Measurements from ENCODE around the gene PFDN2. TPM values are rescaled to one million over a fixed set of nuclear protein-coding genes. Genes with fewer than 3 reads are reported as not detected.

Gene PFDN2
- total and polyA plus RNA-seq, 4 experiments from 2014 or later = 40.8 to 89.1 (median 55.9) TPM

GRCh38 chr1:161095230-161095629 is 22.6 kb downstream of the PFDN2 start:
- Mint-ChIP-seq H3K4me1 (peaks cover 12 to 27% (median 21%) of the 10 kb centered on the region in 4 donors), H3K4me3 (no peak overlapping the region), H3K36me3 (peaks cover 9 to 20% of the 10 kb centered on the region in 2 donors), H3K27ac (peak overlapping the region in 4 of 7 donors; percentile 55 to 99 (median 68)), H3K27me3 (peaks cover 0 to 2% of the 10 kb centered on the region in 2 donors), H3K9me3 (peaks cover 0 to 19% (median 3%) of the 10 kb centered on the region in 8 donors)
- intact Hi-C loops (cut with micrococcal nuclease) = loop anchor here (5.0 kb wide), 2 partner anchors 258 to 368 kb away; no protein-coding TSS in a partner anchor
- no peak overlapping the region for H3K4me3 ChIP-seq (ENCODE audit: low read length in 2 of 2)
- ChIA-PET CTCF (ENCODE audit: partially characterized antibody) (interaction anchor here (0.9 to 9.8 kb wide), 7 partner anchors 22 to 105 kb away, joined by 3 to 175 read pairs (median 47); partner anchors contain the start of genes ARHGAP30, F11R and TSTD1), POLR2A (ENCODE audit: partially characterized antibody) (interaction anchor here (1.0 to 7.0 kb wide), 3 partner anchors 26 to 57 kb away, joined by 3 to 128 read pairs (median 122); partner anchors contain the start of genes ARHGAP30 and USF1)
- peaks cover 22% of the 10 kb centered on the region for H3K4me1 ChIP-seq (ENCODE audit: insufficient read depth, low read length)
- H3K27me3 ChIP-seq (ENCODE audit: insufficient read depth, low read length) = no peaks in the 10 kb centered on the region
- no peak overlapping the region for H3K27ac ChIP-seq (ENCODE audit: low read depth, low read length)
- H3K9me3 ChIP-seq (ENCODE audit: control insufficient read depth in 1 of 2, low read length in 2 of 2) = no peaks in the 10 kb centered on the region
- peaks cover 4% of the 10 kb centered on the region for H3K36me3 ChIP-seq (ENCODE audit: insufficient read depth, low read length)
- DNase-seq = no peak

- Histone ChIP-seq H3K36me3 (ENCODE audit: insufficient read depth, low read length) (no peaks in the 10 kb centered on the region), H3K9me3 (ENCODE audit: control insufficient read depth in 1 of 2, low read length in 2 of 2) (no peaks in the 10 kb centered on the region), H3K27me3 (ENCODE audit: insufficient read depth, low read length) (no peaks in the 10 kb centered on the region), H3K4me1 (ENCODE audit: insufficient read depth, low read length) (peaks cover 22% of the 10 kb centered on the region), H3K4me3 (ENCODE audit: low read length in 2 of 2) (no peak overlapping the region), H3K27ac (ENCODE audit: low read depth, low read length) (no peak overlapping the region)
- ChIA-PET POLR2A (ENCODE audit: partially characterized antibody) (interaction anchor here (0.6 to 7.0 kb wide), 3 partner anchors 48 to 90 kb away, joined by 3 to 128 read pairs (median 3); partner anchors contain the start of gene USF1), CTCF (ENCODE audit: partially characterized antibody) (interaction anchor here (0.9 to 9.8 kb wide), 6 partner anchors 23 to 97 kb away, joined by 3 to 175 read pairs (median 56); partner anchors contain the start of genes ARHGAP30, F11R and TSTD1)
- DNase-seq = no peak
- Mint-ChIP-seq H3K4me1 (peaks cover 12 to 27% (median 21%) of the 10 kb centered on the region in 4 donors), H3K27ac (peak overlapping the region in 3 of 7 donors; percentile 50 to 99 (median 55)), H3K4me3 (no peak overlapping the region), H3K27me3 (peaks cover 0 to 2% of the 10 kb centered on the region in 2 donors), H3K36me3 (peaks cover 4 to 13% of the 10 kb centered on the region in 2 donors), H3K9me3 (peaks cover 0 to 19% (median 3%) of the 10 kb centered on the region in 8 donors)
- intact Hi-C loops (cut with micrococcal nuclease) = no loop called here
These were observed 23.4 kb downstream of the PFDN2 start for GRCh38 chr1:161094481-161094880.

GRCh38 chr1:161092621-161093028 is 25.2 kb downstream of the PFDN2 start:
- H3K36me3 ChIP-seq (ENCODE audit: insufficient read depth, low read length) = no peaks in the 10 kb centered on the region
- Mint-ChIP-seq H3K4me1 (peaks cover 7 to 14% (median 11%) of the 10 kb centered on the region in 4 donors), H3K4me3 (no peak overlapping the region), H3K9me3 (peaks cover 0 to 11% (median 2%) of the 10 kb centered on the region in 8 donors), H3K27me3 (peaks cover 0 to 2% of the 10 kb centered on the region in 2 donors), H3K27ac (peak overlapping the region in 1 of 7 donors; percentile 16), H3K36me3 (peaks cover 3% of the 10 kb centered on the region in 2 donors)
- CTCF ChIA-PET (ENCODE audit: partially characterized antibody) = interaction anchor here (0.6 to 9.8 kb wide), 6 partner anchors 8 to 127 kb away, joined by 3 to 175 read pairs (median 4); partner anchors contain the start of gene ARHGAP30
- POLR2A ChIA-PET (ENCODE audit: partially characterized antibody) = interaction anchor here (1.2 to 1.7 kb wide), 2 partner anchors 24 to 47 kb away, joined by 3 to 4 read pairs; partner anchors contain the start of gene USF1
- H3K9me3 ChIP-seq (ENCODE audit: control insufficient read depth in 1 of 2, low read length in 2 of 2) = no peaks in the 10 kb centered on the region
- intact Hi-C loops (cut with micrococcal nuclease) = no loop called here
- H3K4me1 ChIP-seq (ENCODE audit: insufficient read depth, low read length) = peaks cover 9% of the 10 kb centered on the region
- H3K4me3 ChIP-seq (ENCODE audit: low read length in 2 of 2) = no peak overlapping the region
- no peak for DNase-seq
- H3K27ac ChIP-seq (ENCODE audit: low read depth, low read length) = no peak overlapping the region
- no peaks in the 10 kb centered on the region for H3K27me3 ChIP-seq (ENCODE audit: insufficient read depth, low read length)

DNA sequence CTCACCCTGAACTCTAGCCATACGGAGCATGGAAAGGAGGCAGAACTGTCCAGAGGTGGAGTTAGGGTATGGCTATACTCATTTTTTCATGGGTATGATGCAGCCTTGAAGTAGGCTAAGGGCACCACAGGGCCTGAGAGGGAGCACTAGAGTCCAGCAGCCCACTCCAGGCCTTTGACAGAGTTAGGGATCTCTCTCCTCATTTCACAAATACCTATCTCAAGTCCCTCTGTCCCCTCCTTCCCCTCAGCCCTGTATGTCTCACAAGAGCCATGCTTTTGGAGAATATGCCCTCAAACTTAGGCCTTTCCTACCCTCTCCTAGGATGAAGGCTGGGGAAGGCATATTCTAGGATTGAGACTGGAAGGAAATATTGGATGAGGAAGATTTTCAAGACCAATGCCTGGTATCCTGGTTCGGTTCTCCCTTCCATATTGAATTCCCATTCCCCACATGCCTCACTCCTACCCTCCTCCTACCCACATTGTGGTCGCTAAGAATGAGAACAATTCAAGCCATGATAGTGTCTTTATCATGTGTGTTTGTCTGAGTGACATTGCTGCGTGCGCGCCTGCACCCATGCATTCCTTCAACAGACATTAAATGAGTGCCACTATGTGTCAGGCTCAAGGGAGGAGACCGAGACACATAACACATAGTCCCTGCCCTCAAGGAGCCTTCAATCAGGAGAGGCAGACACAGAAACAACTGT is 25.9 kb downstream of the PFDN2 start:
- no peak for DNase-seq
- no peaks in the 10 kb centered on the region for H3K27me3 Mint-ChIP-seq
- intact Hi-C loops (cut with micrococcal nuclease) = no loop called here
- peaks cover 1 to 7% (median 4%) of the 10 kb centered on the region in 4 donors for H3K4me1 Mint-ChIP-seq
- Histone ChIP-seq H3K36me3 (ENCODE audit: insufficient read depth, low read length) (no peaks in the 10 kb centered on the region), H3K4me3 (ENCODE audit: low read length in 2 of 2) (no peak overlapping the region), H3K27me3 (ENCODE audit: insufficient read depth, low read length) (no peaks in the 10 kb centered on the region), H3K4me1 (ENCODE audit: insufficient read depth, low read length) (peaks cover 3% of the 10 kb centered on the region), H3K27ac (ENCODE audit: low read depth, low read length) (no peak overlapping the region), H3K9me3 (ENCODE audit: control insufficient read depth in 1 of 2, low read length in 2 of 2) (no peaks in the 10 kb centered on the region)
- peaks cover 0 to 4% (median 0%) of the 10 kb centered on the region in 8 donors for H3K9me3 Mint-ChIP-seq
- POLR2A ChIA-PET (ENCODE audit: partially characterized antibody) = interaction anchor here (1.2 to 1.7 kb wide), 2 partner anchors 23 to 46 kb away, joined by 3 to 4 read pairs; partner anchors contain the start of gene USF1
- H3K27ac Mint-ChIP-seq = peak overlapping the region in 3 of 7 donors; percentile 16 to 52 (median 16)
- CTCF ChIA-PET (ENCODE audit: partially characterized antibody) = interaction anchor here (1.0 to 7.8 kb wide), 2 partner anchors 23 to 122 kb away, joined by 3 to 159 read pairs; partner anchors contain the start of gene ARHGAP30
- no peak overlapping the region for H3K4me3 Mint-ChIP-seq
- H3K36me3 Mint-ChIP-seq = no peaks in the 10 kb centered on the region

- H3K27me3 ChIP-seq (ENCODE audit: insufficient read depth, low read length) = no peaks in the 10 kb centered on the region
- H3K36me3 ChIP-seq (ENCODE audit: insufficient read depth, low read length) = no peaks in the 10 kb centered on the region
- no peak overlapping the region for H3K4me3 Mint-ChIP-seq
- no peak overlapping the region for H3K27ac ChIP-seq (ENCODE audit: low read depth, low read length)
- DNase-seq = no peak
- ChIA-PET CTCF (ENCODE audit: partially characterized antibody) (no interaction called here), POLR2A (ENCODE audit: partially characterized antibody) (no interaction called here)
- H3K27me3 Mint-ChIP-seq = no peaks in the 10 kb centered on the region
- no peaks in the 10 kb centered on the region for H3K9me3 Mint-ChIP-seq
- H3K9me3 ChIP-seq (ENCODE audit: control insufficient read depth in 1 of 2, low read length in 2 of 2) = no peaks in the 10 kb centered on the region
- no peaks in the 10 kb centered on the region for H3K4me1 ChIP-seq (ENCODE audit: insufficient read depth, low read length)
- intact Hi-C loops (cut with micrococcal nuclease) = no loop called here
- H3K4me1 Mint-ChIP-seq = peaks cover 0 to 2% (median 0%) of the 10 kb centered on the region in 4 donors
- H3K27ac Mint-ChIP-seq = no peak overlapping the region
- H3K36me3 Mint-ChIP-seq = no peaks in the 10 kb centered on the region
- no peak overlapping the region for H3K4me3 ChIP-seq (ENCODE audit: low read length in 2 of 2)
These were observed 26.7 kb downstream of the PFDN2 start for GRCh38 chr1:161091093-161091492.

DNA sequence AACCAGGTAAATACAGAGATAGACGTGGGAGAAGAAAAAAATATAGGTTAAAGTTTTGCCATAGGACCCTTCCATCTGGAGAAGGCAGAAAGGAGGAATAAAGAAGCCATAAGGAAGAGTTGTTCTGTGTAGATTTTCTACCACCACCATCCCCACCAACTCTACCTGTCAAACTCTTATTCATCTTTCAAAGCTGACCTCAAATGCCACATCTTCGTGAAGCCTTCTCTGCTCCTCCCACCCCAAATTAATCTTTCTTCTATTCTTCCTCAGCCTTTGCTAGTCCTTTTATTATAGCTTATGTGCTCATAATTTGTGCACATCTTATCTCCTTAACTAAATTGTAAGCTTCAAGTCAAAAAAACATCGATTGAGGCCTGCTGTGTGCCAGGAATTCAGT is 27.2 kb downstream of the PFDN2 start:
- no peak for DNase-seq
- peaks cover 0 to 2% (median 0%) of the 10 kb centered on the region in 4 donors for H3K4me1 Mint-ChIP-seq
- H3K27ac Mint-ChIP-seq = no peak overlapping the region
- no peaks in the 10 kb centered on the region for H3K4me1 ChIP-seq (ENCODE audit: insufficient read depth, low read length)
- no peak overlapping the region for H3K4me3 Mint-ChIP-seq
- no peaks in the 10 kb centered on the region for H3K36me3 ChIP-seq (ENCODE audit: insufficient read depth, low read length)
- H3K27me3 Mint-ChIP-seq = no peaks in the 10 kb centered on the region
- intact Hi-C loops (cut with micrococcal nuclease) = no loop called here
- H3K9me3 Mint-ChIP-seq = no peaks in the 10 kb centered on the region
- H3K27me3 ChIP-seq (ENCODE audit: insufficient read depth, low read length) = no peaks in the 10 kb centered on the region
- no peaks in the 10 kb centered on the region for H3K36me3 Mint-ChIP-seq
- no peak overlapping the region for H3K4me3 ChIP-seq (ENCODE audit: low read length in 2 of 2)
- CTCF ChIA-PET (ENCODE audit: partially characterized antibody) = no interaction called here
- no peak overlapping the region for H3K27ac ChIP-seq (ENCODE audit: low read depth, low read length)
- no peaks in the 10 kb centered on the region for H3K9me3 ChIP-seq (ENCODE audit: control insufficient read depth in 1 of 2, low read length in 2 of 2)
- POLR2A ChIA-PET (ENCODE audit: partially characterized antibody) = no interaction called here

DNA sequence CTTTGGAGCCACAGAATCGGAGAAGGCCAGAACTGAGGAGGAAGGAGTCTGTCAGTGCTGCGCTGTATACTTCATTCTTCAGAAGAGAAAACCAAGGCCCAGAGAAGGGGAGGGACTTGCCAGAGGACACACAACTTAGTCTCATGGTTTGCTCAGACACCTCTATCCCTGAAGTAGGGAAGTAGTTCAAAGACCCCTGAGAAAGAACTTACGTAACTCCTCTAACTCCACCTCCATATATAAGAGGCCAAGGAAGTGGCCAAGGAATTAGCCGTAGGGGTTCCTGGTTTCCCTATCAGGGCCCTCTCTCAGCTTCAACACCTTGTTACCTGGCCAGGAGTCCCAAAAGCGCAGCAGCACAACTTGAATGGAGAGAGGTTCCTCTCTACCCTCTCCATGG is 27.9 kb downstream of the PFDN2 start:
- intact Hi-C loops (cut with micrococcal nuclease) = no loop called here
- Mint-ChIP-seq H3K36me3 (no peaks in the 10 kb centered on the region), H3K4me3 (no peak overlapping the region), H3K4me1 (peaks cover 0 to 2% (median 0%) of the 10 kb centered on the region in 4 donors), H3K9me3 (no peaks in the 10 kb centered on the region), H3K27me3 (no peaks in the 10 kb centered on the region), H3K27ac (no peak overlapping the region)
- Histone ChIP-seq H3K27me3 (ENCODE audit: insufficient read depth, low read length) (no peaks in the 10 kb centered on the region), H3K4me1 (ENCODE audit: insufficient read depth, low read length) (no peaks in the 10 kb centered on the region), H3K4me3 (ENCODE audit: low read length in 2 of 2) (no peak overlapping the region), H3K9me3 (ENCODE audit: control insufficient read depth in 1 of 2, low read length in 2 of 2) (no peaks in the 10 kb centered on the region), H3K36me3 (ENCODE audit: insufficient read depth, low read length) (no peaks in the 10 kb centered on the region), H3K27ac (ENCODE audit: low read depth, low read length) (no peak overlapping the region)
- POLR2A ChIA-PET (ENCODE audit: partially characterized antibody) = no interaction called here
- DNase-seq = no peak
- CTCF ChIA-PET (ENCODE audit: partially characterized antibody) = no interaction called here
